K562 (cell line): ENCODE results near the gene GPATCH4. TPM values are rescaled to one million over a fixed set of nuclear protein-coding genes. Genes with fewer than 3 reads are reported as not detected.

Source experiments
- ATAC-seq: fragments of 200-7000 bp; cut with Tn5 transposase; 3 replicates; pipeline ENCODE4 v1.9.1; 2020; ENCODE audit warnings: moderate library complexity
- BruUV-seq: library from RNA; stranded (reverse); fragments of 400-500 nt; replicated peaks from 2 replicates; lab custom pipeline; 2021; lab: Mats Ljungman, UMichigan
- CTCF ChIA-PET: fragments of 300-600 bp; formaldehyde crosslinking; extraction: SDS; loops from one replicate; lab custom pipeline; 2021; ENCODE audit warnings: low intra/inter-chr PET ratio; lab: Yijun Ruan, JAX
- POLR2A ChIA-PET: fragments of 300-600, 350-650 bp; sonication (Branson Sonifier 250); formaldehyde crosslinking; extraction: SDS; loops from one replicate; lab custom pipeline; 2021; ENCODE audit warnings: antibody characterized with exemption, inconsistent platforms; lab: Yijun Ruan, JAX
- DNase-seq, 4 experiments: peaks; one replicate each; pipeline versions ENCODE4 v3.0.0 to v3.0.0-alpha.2; 2011 to 2018; ENCODE audit warnings: low spot score in 3 of 4, mixed read lengths in 3 of 4; ENCODE audit errors: extremely low read depth in 1 of 4
- FAIRE-seq: peaks from 2 replicates; lab custom pipeline; 2011; peaks lifted over from hg19 to GRCh38; lab: Jason Lieb, UNC
- H2AFZ ChIP-seq: 2 replicates; pipeline ENCODE4 v1.6.0; 2011; ENCODE audit warnings: low read depth, low read length, control low read depth, inconsistent platforms
- H3K27ac ChIP-seq: fragments of 200-600 bp; 3 replicates; pipeline ENCODE4 v1.8.0; 2011; ENCODE audit warnings: low read depth, mild to moderate bottlenecking, control low read depth, inconsistent platforms, low read length, moderate library complexity, mixed read lengths; ENCODE audit errors: extremely low read depth
- H3K27me3 ChIP-seq, 2 experiments: fragments of 300-600 bp in 1 of 2; 2 replicates in 1 of 2; 3 replicates in 1 of 2; pipeline versions ENCODE4 v1.6.0 to v1.8.0; 2011; ENCODE audit warnings: inconsistent platforms in 2 of 2, low read length in 2 of 2, mild to moderate bottlenecking in 1 of 2, mixed read lengths in 1 of 2, moderate library complexity in 1 of 2; ENCODE audit not compliant: control insufficient read depth in 2 of 2, insufficient read depth in 2 of 2
- H3K36me3 ChIP-seq: fragments of 300-600 bp; 3 replicates; pipeline ENCODE4 v1.8.0; 2011; ENCODE audit warnings: mild to moderate bottlenecking, low read length, inconsistent platforms; ENCODE audit not compliant: control insufficient read depth, insufficient read depth
- H3K4me1 ChIP-seq, 2 experiments: fragments of 200-600 bp in 1 of 2; replicated peaks in 1 of 2; 2 replicates in 1 of 2; 3 replicates in 1 of 2; pipeline versions ENCODE4 v1.5.1 to v1.8.0; 2011; ENCODE audit warnings: inconsistent platforms in 2 of 2, low read length in 2 of 2, mild to moderate bottlenecking in 1 of 2, mixed read lengths in 1 of 2, moderate library complexity in 1 of 2; ENCODE audit not compliant: control insufficient read depth in 2 of 2, insufficient read depth in 2 of 2
- H3K4me2 ChIP-seq: 2 replicates; pipeline ENCODE4 v1.6.1; 2011; ENCODE audit warnings: low read length, control low read depth, inconsistent platforms, mixed read lengths; ENCODE audit not compliant: insufficient read depth
- H3K4me3 ChIP-seq: fragments of 200-600 bp; sonication (generic), shearing (Covaris generic); 2 replicates; pipeline ENCODE4 v1.5.1; 2016; ENCODE audit warnings: control low read depth, inconsistent platforms
- H3K79me2 ChIP-seq: fragments of 200-600 bp; 3 replicates; pipeline ENCODE4 v1.8.0; 2011; ENCODE audit warnings: low read length, inconsistent platforms; ENCODE audit not compliant: control insufficient read depth, insufficient read depth
- H3K9ac ChIP-seq, 2 experiments: 2 replicates each; pipeline versions ENCODE4 v1.6.0 to v1.6.1; 2011; ENCODE audit warnings: low read depth in 2 of 2, low read length in 2 of 2, control low read depth in 1 of 2, inconsistent platforms in 1 of 2, mild to moderate bottlenecking in 1 of 2, mixed read lengths in 1 of 2; ENCODE audit not compliant: insufficient read depth in 1 of 2
- H3K9me1 ChIP-seq: one replicate; pipeline ENCODE4 v1.6.0; 2011; ENCODE audit warnings: inconsistent platforms, mild to moderate bottlenecking, low read length, moderate library complexity; ENCODE audit not compliant: control insufficient read depth, insufficient read depth
- H3K9me3 ChIP-seq: replicated peaks from 2 replicates; pipeline ENCODE4 v1.5.1; 2011; ENCODE audit warnings: low read depth, low read length, inconsistent platforms; ENCODE audit not compliant: control insufficient read depth, insufficient read depth
- H4K20me1 ChIP-seq: replicated peaks from 2 replicates; pipeline ENCODE4 v1.6.1; 2011; ENCODE audit warnings: low read length, inconsistent platforms, mixed read lengths; ENCODE audit not compliant: control insufficient read depth, insufficient read depth
- CHD7 ChIP-seq: fragments of 200-600 bp; sonication (generic); IDR thresholded peaks from one replicate; pipeline ENCODE4 v1.6.1; 2012; ENCODE audit warnings: mild to moderate bottlenecking, low read depth, low read length, inconsistent platforms
- EP300 ChIP-seq: IDR thresholded peaks from 2 replicates; pipeline ENCODE4 v1.6.1; 2012; ENCODE audit warnings: low read length, improper control_type of control experiment
- KHSRP ChIP-seq: fragments of 450-650 bp; IDR thresholded peaks from 2 replicates; pipeline ENCODE4 v1.6.1; 2017
- MYBL2 ChIP-seq, 2 experiments: fragments of 450-650 bp in 1 of 2; sonication (generic) in 1 of 2; formaldehyde crosslinking in 1 of 2; IDR thresholded peaks; 2 replicates each; pipeline versions ENCODE4 v1.6.1 to v1.8.1; 2017 to 2022; ENCODE audit warnings: borderline replicate concordance in 1 of 2, inconsistent platforms in 1 of 2, low read depth in 1 of 2, mild to moderate bottlenecking in 1 of 2, missing genetic modification reagents in 1 of 2, moderate library complexity in 1 of 2
- SIN3B ChIP-seq: fragments of 450-650 bp; IDR thresholded peaks from 2 replicates; pipeline ENCODE4 v1.6.1; 2017; ENCODE audit warnings: low read depth, mild to moderate bottlenecking, moderate library complexity
- SPI1 ChIP-seq: IDR thresholded peaks from 2 replicates; pipeline ENCODE4 v1.6.1; 2011; ENCODE audit warnings: low read depth, low read length, control low read depth, borderline replicate concordance
- SREBF2 ChIP-seq: sonication (generic); formaldehyde crosslinking; IDR thresholded peaks from 2 replicates; pipeline ENCODE4 v1.4.0; 2020; ENCODE audit warnings: mild to moderate bottlenecking, missing genetic modification reagents
- TGIF2 ChIP-seq: sonication (generic); formaldehyde crosslinking; IDR thresholded peaks from 2 replicates; pipeline ENCODE4 v1.8.1; 2022; ENCODE audit warnings: mild to moderate bottlenecking, missing genetic modification reagents, moderate library complexity
- ZZZ3 ChIP-seq: fragments of 450-650 bp; IDR thresholded peaks from 2 replicates; pipeline ENCODE4 v1.6.1; 2016; ENCODE audit warnings: antibody characterized with exemption, mild to moderate bottlenecking, moderate library complexity
- WGBS: fragments of 100-300 bp; shearing (Covaris generic); methylation state at CpG from one replicate; pipeline ENCODE4 v1.1.6; 2016; ENCODE audit warnings: low coverage, mixed read lengths; ENCODE audit not compliant: insufficient coverage; ENCODE audit errors: missing lambda C conversion rate; 5-methylcytosine and 5-hydroxymethylcytosine counted together
- in situ Hi-C: fragments of 300-500 bp; cut with MboI; formaldehyde crosslinking; loops from 4 replicates; pipeline ENCODE4 v1.15.0; 2018; ENCODE audit warnings: inconsistent platforms, mixed read lengths
- intact Hi-C: fragments of 100-400 bp; cut with micrococcal nuclease; formaldehyde crosslinking; loops from 2 replicates; pipeline ENCODE4 v1.14.2; 2022
- polyA plus RNA-seq, 8 experiments: library from polyadenylated mRNA; depleted of rRNA in 4 of 8; stranded (reverse) in 5 of 8; unstranded in 3 of 8; fragments of >200 nt; fragmentation: Nextera tagmentation in 2 of 8; fragmentation: Illumina TruSeq in 1 of 8; extraction: Ambion mirVana in 2 of 8; extraction: Trizol in 1 of 8; gene quantifications; 2 replicates each; pipeline versions ENCODE4 v1.2.1 to v1.2.3, GENCODE V29; 2011 to 2014; ENCODE audit warnings: inconsistent platforms in 1 of 8, missing spikeins in 1 of 8
- total RNA-seq, 7 experiments: library from RNA; depleted of rRNA in 6 of 7; stranded (reverse); fragments of >200 nt in 6 of 7; fragmentation: Illumina TruSeq in 2 of 7; extraction: Trizol in 2 of 7; gene quantifications; 2 replicates each; pipeline versions ENCODE4 v1.2.1 to v1.2.3, GENCODE V29; 2011 to 2021; ENCODE audit warnings: low replicate concordance in 1 of 7

The GPATCH4 gene
- total and polyA plus RNA-seq, 9 of the 15 experiments (the other 6 are each of a cell fraction or from before 2014, with no cell fraction given): 43.7 to 105 (median 76.5) TPM

- Histone ChIP-seq H3K79me2 (peaks cover 37% of the 10 kb centered on the region), H4K20me1 (no peaks in the 10 kb centered on the region), H3K27me3 (no peaks in the 10 kb centered on the region), H2AFZ (no peak overlapping the region), H3K4me2 (no peak overlapping the region), H3K4me1 (peaks cover 7 to 15% of the 10 kb centered on the region in 2 experiments; a peak in 4 of 5 replicates), H3K36me3 (peaks cover 71% of the 10 kb centered on the region), H3K9ac (no peak overlapping the region), H3K9me3 (no peaks in the 10 kb centered on the region), H3K4me3 (no peak overlapping the region), H3K27ac (no peak overlapping the region), H3K9me1 (no peaks in the 10 kb centered on the region)
- DNase-seq (no peak), FAIRE-seq (no peak), ATAC-seq (no peak)
- WGBS: 83% methylated on average over 3 of the region's 3 CpGs
- ChIA-PET CTCF (no interaction called here), POLR2A (interaction anchor here (0.5 to 1.6 kb wide), 6 partner anchors 9 to 133 kb away, joined by 3 to 6 read pairs (median 4); no protein-coding TSS in a partner anchor)
- intact Hi-C loops: no loop called here
- BruUV-seq: no TSS peak
- no peak for TF ChIP-seq MYBL2 (IDR thresholded peaks at IDR 0.05; ENCODE audit: low read depth)
- no peak for TF ChIP-seq MYBL2 (CRISPR knock-in tag; IDR thresholded peaks at IDR 0.05; ENCODE audit: borderline replicate concordance)
- TF ChIP-seq ZZZ3: no peak
- TF ChIP-seq SIN3B: no peak
- no peak for TF ChIP-seq EP300
- TF ChIP-seq SREBF2 (CRISPR knock-in tag): no peak
- TF ChIP-seq SPI1: no peak
- no peak for TF ChIP-seq CHD7
- no peak for TF ChIP-seq TGIF2 (CRISPR knock-in tag)
- TF ChIP-seq KHSRP: no peak
- in situ Hi-C loops: no loop called here
These were observed 7.1 kb downstream of the GPATCH4 start for GRCh38 chr1:156594190-156594589.
